HepG2 (cell line): Measurements from ENCODE around the gene MFAP4. TPM values are rescaled to one million over a fixed set of nuclear protein-coding genes. Genes with fewer than 3 reads are reported as not detected.

ENCODE experiments used
- FLYWCH1 ChIP-seq: sonication (generic); formaldehyde crosslinking; IDR thresholded peaks from 2 replicates; pipeline ENCODE4 v1.8.1; 2023; ENCODE audit warnings: mild to moderate bottlenecking, missing genetic modification reagents
- GABPB1 ChIP-seq: IDR thresholded peaks from 2 replicates; pipeline ENCODE4 v1.6.1; 2016; ENCODE audit warnings: mild to moderate bottlenecking, missing genetic modification reagents, moderate library complexity, missing compliant biosample characterization
- HES4 ChIP-seq: sonication (generic); formaldehyde crosslinking; IDR thresholded peaks from 2 replicates; pipeline ENCODE4 v1.9.0; 2021; ENCODE audit warnings: mild to moderate bottlenecking, missing genetic modification reagents, borderline replicate concordance
- IKZF4 ChIP-seq: sonication (generic); formaldehyde crosslinking; IDR thresholded peaks from 2 replicates; pipeline ENCODE4 v1.5.1; 2020; ENCODE audit warnings: borderline replicate concordance, mild to moderate bottlenecking, low read depth, missing genetic modification reagents; ENCODE audit errors: not compliant biosample characterization
- JARID2 ChIP-seq: sonication (generic); formaldehyde crosslinking; IDR thresholded peaks from 2 replicates; pipeline ENCODE4 v1.8.1; 2023; ENCODE audit warnings: missing genetic modification reagents, inconsistent platforms; ENCODE audit not compliant: insufficient replicate concordance
- NFE2L2 ChIP-seq: fragments of 150-350 bp; IDR thresholded peaks from 2 replicates; pipeline ENCODE4 v1.6.1; 2014; ENCODE audit warnings: low read length
- PTBP1 ChIP-seq: fragments of 200-400 bp; formaldehyde crosslinking; IDR thresholded peaks from 2 replicates; pipeline ENCODE4 v1.6.1; 2018; ENCODE audit warnings: low read length, low read depth; ENCODE audit not compliant: poor library complexity, severe bottlenecking
- RXRB ChIP-seq: IDR thresholded peaks from 2 replicates; pipeline ENCODE4 v1.6.1; 2016; ENCODE audit warnings: borderline replicate concordance, missing genetic modification reagents, missing compliant biosample characterization
- ZNF180 ChIP-seq: sonication (generic); formaldehyde crosslinking; IDR thresholded peaks from 2 replicates; pipeline ENCODE4 v1.4.0; 2020; ENCODE audit warnings: low read depth, missing genetic modification reagents, borderline replicate concordance
- polyA plus RNA-seq, 8 experiments: library from polyadenylated mRNA; depleted of rRNA in 3 of 8; stranded (reverse) in 7 of 8; unstranded in 1 of 8; fragments of >200 nt; fragmentation: Illumina TruSeq in 4 of 8; extraction: Trizol in 4 of 8; gene quantifications; 2 replicates each; pipeline versions ENCODE4 v1.2.1 to v1.2.3, GENCODE V29; 2011 to 2016; ENCODE audit warnings: low read depth in 4 of 8, missing spikeins in 1 of 8, mixed read lengths in 1 of 8; ENCODE audit not compliant: insufficient read depth in 1 of 8
- total RNA-seq, 5 experiments: library from RNA; depleted of rRNA; stranded (reverse); fragments of >200 nt; fragmentation: Illumina TruSeq; extraction: Trizol; gene quantifications; 2 replicates each; pipeline ENCODE4 v1.2.3, GENCODE V29; 2016; ENCODE audit warnings: low read depth in 1 of 5
- TF ChIP-seq, protein P1 (sequence below), 2 experiments: fragments of 450-650 bp in 1 of 2; sonication (generic) in 1 of 2; formaldehyde crosslinking in 1 of 2; IDR thresholded peaks; 2 replicates each; pipeline versions ENCODE4 v1.6.1 to v1.8.0; 2016 to 2022; ENCODE audit warnings: antibody characterized with exemption in 1 of 2, mild to moderate bottlenecking in 1 of 2, missing genetic modification reagents in 1 of 2
- TF ChIP-seq, protein P2 (sequence below): sonication (generic); formaldehyde crosslinking; IDR thresholded peaks from 2 replicates; pipeline ENCODE4 v1.4.0; 2020; ENCODE audit warnings: mild to moderate bottlenecking, low read depth, missing genetic modification reagents
- TF ChIP-seq, protein P3 (sequence below): sonication (generic); formaldehyde crosslinking; IDR thresholded peaks from 2 replicates; pipeline ENCODE4 v1.9.0; 2022; ENCODE audit warnings: missing genetic modification reagents, mild to moderate bottlenecking, borderline replicate concordance
- TF ChIP-seq, protein P4 (sequence below): sonication (generic); formaldehyde crosslinking; IDR thresholded peaks from 2 replicates; pipeline ENCODE4 v1.9.0; 2021; ENCODE audit warnings: missing genetic modification reagents, borderline replicate concordance

Gene MFAP4
- total and polyA plus RNA-seq, 2 of the 13 experiments (the other 11 are each of a cell fraction or from before 2014, with no cell fraction given) = 0.08 TPM; not detected in 1

DNA sequence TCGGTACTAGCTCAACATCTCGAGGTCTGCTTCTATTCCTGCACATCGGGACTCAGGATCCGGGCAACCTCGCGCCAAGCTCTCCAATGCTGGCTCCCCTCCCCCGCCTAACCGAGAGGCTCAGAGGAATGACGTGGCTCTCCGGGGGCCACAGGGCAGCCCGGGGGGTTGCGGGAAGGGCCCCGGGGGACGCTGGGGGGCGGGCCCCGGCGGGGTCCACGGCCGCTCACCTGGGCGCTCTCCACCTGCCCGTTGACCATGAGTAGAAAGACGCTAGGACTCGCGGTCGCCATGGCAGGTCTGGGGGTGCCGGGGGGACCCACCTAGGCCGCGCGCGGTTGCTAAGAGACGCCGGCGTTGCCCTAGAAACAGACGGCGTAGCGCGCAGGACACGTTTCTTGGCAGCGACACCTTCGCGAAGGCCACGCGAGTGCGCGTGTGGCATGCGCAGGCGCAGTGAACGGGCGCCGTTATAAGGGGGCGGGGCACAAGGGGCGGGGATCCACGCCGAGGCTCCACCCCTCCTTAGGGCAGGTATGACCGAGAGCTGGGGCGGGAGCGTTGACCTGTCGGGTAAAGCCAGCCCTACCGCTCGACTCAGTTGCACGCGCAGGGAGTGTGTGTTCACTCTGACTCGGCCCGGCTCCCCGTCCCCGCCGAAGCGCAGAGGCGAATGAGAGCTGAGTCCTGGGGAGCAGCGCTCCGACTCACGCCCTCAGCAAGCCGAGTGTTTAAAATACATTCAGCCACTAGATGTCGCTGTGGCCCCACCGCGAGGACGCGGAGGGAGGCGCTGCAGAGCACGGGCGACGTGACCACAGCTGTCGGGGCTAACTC lies 24.5 kb downstream of the MFAP4 start, which contains the start of gene B9D1 (continued):
- TF ChIP-seq JARID2 = no peak
- peak; percentile 58; the same call in 1 of the 2 replicates for TF ChIP-seq HES4 (CRISPR knock-in tag)
- TF ChIP-seq ZNF180 = no peak
- TF ChIP-seq, protein P1, sequence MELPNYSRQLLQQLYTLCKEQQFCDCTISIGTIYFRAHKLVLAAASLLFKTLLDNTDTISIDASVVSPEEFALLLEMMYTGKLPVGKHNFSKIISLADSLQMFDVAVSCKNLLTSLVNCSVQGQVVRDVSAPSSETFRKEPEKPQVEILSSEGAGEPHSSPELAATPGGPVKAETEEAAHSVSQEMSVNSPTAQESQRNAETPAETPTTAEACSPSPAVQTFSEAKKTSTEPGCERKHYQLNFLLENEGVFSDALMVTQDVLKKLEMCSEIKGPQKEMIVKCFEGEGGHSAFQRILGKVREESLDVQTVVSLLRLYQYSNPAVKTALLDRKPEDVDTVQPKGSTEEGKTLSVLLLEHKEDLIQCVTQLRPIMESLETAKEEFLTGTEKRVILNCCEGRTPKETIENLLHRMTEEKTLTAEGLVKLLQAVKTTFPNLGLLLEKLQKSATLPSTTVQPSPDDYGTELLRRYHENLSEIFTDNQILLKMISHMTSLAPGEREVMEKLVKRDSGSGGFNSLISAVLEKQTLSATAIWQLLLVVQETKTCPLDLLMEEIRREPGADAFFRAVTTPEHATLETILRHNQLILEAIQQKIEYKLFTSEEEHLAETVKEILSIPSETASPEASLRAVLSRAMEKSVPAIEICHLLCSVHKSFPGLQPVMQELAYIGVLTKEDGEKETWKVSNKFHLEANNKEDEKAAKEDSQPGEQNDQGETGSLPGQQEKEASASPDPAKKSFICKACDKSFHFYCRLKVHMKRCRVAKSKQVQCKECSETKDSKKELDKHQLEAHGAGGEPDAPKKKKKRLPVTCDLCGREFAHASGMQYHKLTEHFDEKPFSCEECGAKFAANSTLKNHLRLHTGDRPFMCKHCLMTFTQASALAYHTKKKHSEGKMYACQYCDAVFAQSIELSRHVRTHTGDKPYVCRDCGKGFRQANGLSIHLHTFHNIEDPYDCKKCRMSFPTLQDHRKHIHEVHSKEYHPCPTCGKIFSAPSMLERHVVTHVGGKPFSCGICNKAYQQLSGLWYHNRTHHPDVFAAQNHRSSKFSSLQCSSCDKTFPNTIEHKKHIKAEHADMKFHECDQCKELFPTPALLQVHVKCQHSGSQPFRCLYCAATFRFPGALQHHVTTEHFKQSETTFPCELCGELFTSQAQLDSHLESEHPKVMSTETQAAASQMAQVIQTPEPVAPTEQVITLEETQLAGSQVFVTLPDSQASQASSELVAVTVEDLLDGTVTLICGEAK (IDR thresholded peaks at IDR 0.05) = no peak
- TF ChIP-seq, protein P1 (CRISPR knock-in tag; IDR thresholded peaks at IDR 0.05) = no peak; the same call in 1 of the 2 replicates
- TF ChIP-seq, protein P2, sequence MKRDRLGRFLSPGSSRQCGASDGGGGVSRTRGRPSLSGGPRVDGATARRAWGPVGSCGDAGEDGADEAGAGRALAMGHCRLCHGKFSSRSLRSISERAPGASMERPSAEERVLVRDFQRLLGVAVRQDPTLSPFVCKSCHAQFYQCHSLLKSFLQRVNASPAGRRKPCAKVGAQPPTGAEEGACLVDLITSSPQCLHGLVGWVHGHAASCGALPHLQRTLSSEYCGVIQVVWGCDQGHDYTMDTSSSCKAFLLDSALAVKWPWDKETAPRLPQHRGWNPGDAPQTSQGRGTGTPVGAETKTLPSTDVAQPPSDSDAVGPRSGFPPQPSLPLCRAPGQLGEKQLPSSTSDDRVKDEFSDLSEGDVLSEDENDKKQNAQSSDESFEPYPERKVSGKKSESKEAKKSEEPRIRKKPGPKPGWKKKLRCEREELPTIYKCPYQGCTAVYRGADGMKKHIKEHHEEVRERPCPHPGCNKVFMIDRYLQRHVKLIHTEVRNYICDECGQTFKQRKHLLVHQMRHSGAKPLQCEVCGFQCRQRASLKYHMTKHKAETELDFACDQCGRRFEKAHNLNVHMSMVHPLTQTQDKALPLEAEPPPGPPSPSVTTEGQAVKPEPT (CRISPR knock-in tag) = no peak
- TF ChIP-seq GABPB1 (CRISPR knock-in tag) = peak; percentile 68; the same call in 1 of the 2 replicates
- no peak for TF ChIP-seq NFE2L2
- TF ChIP-seq, protein P3, sequence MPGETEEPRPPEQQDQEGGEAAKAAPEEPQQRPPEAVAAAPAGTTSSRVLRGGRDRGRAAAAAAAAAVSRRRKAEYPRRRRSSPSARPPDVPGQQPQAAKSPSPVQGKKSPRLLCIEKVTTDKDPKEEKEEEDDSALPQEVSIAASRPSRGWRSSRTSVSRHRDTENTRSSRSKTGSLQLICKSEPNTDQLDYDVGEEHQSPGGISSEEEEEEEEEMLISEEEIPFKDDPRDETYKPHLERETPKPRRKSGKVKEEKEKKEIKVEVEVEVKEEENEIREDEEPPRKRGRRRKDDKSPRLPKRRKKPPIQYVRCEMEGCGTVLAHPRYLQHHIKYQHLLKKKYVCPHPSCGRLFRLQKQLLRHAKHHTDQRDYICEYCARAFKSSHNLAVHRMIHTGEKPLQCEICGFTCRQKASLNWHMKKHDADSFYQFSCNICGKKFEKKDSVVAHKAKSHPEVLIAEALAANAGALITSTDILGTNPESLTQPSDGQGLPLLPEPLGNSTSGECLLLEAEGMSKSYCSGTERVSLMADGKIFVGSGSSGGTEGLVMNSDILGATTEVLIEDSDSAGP (CRISPR knock-in tag) = peak; percentile 74; the same call in 1 of the 2 replicates
- TF ChIP-seq FLYWCH1 = no peak
- TF ChIP-seq RXRB (CRISPR knock-in tag) = peak; percentile 72
- TF ChIP-seq, protein P4, sequence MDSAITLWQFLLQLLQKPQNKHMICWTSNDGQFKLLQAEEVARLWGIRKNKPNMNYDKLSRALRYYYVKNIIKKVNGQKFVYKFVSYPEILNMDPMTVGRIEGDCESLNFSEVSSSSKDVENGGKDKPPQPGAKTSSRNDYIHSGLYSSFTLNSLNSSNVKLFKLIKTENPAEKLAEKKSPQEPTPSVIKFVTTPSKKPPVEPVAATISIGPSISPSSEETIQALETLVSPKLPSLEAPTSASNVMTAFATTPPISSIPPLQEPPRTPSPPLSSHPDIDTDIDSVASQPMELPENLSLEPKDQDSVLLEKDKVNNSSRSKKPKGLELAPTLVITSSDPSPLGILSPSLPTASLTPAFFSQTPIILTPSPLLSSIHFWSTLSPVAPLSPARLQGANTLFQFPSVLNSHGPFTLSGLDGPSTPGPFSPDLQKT = no peak
- TF ChIP-seq IKZF4 (CRISPR knock-in tag) = peak; percentile 38
- TF ChIP-seq PTBP1 = no peak
